ENCODE results near the gene SPATA13.

DNA sequence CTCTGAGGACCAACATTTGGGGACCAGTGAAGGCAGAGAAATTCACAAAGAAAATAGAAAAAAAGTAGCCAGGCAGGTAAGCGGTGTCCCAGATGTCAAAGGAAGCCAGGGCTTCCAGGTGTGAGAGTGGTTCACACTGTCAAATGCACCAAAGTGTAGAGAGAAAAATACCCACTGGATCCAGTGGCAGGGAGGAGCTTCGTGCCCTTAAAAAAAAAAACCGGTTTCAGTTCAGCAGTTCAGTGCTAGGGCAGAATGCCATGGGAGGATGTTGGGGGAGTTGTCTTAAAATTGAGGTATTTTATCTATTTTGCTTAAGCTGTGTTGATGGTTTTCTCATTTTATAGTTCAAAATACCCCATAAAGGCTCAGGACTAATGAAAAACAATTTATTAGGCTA lies 101.0 kb downstream of the SPATA13 start:
- TF ChIP-seq CTCF (IDR thresholded peaks at IDR 0.05 in 8 of 11, conservative IDR thresholded peaks at IDR 0.05 in 3 of 11): no peak
- TF ChIP-seq POLR2A (IDR thresholded peaks at IDR 0.05): no peak
